ENCODE measurements around the gene TRA2A.

DNA sequence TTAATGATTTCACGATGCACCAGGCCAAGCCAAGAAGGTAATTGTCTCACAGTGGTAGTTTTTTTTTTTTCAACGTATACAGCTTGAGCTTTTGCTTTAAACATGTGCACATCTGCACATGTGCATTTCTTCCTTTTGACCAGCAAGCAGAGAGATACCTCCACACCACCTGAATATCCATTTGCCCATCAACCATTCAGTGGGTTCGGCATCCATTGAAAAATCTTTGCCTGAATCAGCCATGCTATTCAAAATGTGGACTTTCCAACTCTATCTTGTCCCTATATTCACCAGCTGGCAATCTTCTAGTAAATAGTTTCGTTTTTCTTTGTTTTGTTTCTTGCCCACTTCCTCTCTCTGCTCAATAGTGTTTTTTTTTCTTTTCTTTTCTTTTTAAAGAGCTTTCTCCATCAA lies 7.7 kb upstream of the TRA2A start:
- TF ChIP-seq EP300 (IDR thresholded peaks at IDR 0.05) (no peak), CTCF (IDR thresholded peaks at IDR 0.05) (no peak), POLR2A (IDR thresholded peaks at IDR 0.05) (no peak)
